ENCODE data around the gene SERPINA9. TPM values are rescaled to one million over a fixed set of nuclear protein-coding genes. Genes with fewer than 3 reads are reported as not detected.
A peak's percentile ranks its signal among the peaks of the same experiment; 100 is the strongest.
"Not testable (repeated sequence)": the region's sequence is repeated elsewhere in the genome, so short reads cannot be mapped to it uniquely, and the experiment has no call there.

SERPINA9 gene
- total RNA-seq, 2 donors from 2014 or later, result not detected

DNA sequence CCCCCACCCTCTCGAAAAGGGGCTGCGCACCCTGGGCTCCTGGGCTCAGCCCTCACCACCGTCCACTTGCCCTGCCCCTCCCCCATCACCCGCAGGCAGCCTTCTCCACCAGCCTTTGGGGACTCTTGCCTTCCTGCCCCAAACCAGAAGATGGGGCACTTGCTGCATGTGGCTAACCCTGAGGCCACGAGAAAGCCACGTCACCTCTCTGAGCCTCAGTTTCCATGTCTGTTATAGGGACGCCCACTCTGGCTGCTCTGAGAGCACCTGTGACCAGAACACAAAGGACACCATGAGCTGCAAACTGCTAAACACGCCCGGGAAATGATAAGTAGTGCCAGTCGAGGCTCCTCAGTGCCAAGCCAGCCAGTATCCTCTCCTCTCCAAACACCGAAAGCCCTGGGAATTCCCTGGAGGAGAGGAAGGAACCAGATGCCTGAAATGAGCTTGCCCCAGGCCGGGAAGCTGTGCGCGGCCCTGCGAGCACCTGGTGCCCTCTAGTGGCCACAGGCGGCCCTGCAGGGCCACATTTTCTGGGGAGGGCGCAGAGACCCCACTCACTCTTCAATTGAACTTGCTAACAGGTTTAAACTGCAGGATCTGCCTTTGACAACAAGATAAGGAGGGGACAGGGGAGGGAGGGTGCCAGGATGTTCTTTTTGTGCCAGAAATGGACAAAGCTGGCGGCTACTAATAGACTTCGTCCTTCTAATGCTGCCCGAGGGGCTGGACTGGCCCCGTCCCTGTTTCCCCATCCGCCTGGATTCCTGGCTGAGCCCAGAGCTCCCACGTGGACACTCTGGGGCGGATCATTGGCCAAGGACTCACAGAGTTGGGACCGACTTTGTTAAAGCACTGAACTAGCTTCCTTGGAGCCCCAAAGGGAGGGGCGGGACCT, 10.2 kb upstream of the SERPINA9 start:
- Histone ChIP-seq H3K27ac (no peak overlapping the region), H3K36me3 (no peaks in the 10 kb centered on the region), H3K4me1 (peaks cover 0 to 11% of the 10 kb centered on the region in 2 donors), H3K4me3 (peak overlapping the region in 1 of 2 donors; percentile 22), H3K27me3 (no peaks in the 10 kb centered on the region), H3K9me3 (no peaks in the 10 kb centered on the region)
- no peak for DNase-seq (ENCODE audit: low spot score)
- TF ChIP-seq, protein P1, sequence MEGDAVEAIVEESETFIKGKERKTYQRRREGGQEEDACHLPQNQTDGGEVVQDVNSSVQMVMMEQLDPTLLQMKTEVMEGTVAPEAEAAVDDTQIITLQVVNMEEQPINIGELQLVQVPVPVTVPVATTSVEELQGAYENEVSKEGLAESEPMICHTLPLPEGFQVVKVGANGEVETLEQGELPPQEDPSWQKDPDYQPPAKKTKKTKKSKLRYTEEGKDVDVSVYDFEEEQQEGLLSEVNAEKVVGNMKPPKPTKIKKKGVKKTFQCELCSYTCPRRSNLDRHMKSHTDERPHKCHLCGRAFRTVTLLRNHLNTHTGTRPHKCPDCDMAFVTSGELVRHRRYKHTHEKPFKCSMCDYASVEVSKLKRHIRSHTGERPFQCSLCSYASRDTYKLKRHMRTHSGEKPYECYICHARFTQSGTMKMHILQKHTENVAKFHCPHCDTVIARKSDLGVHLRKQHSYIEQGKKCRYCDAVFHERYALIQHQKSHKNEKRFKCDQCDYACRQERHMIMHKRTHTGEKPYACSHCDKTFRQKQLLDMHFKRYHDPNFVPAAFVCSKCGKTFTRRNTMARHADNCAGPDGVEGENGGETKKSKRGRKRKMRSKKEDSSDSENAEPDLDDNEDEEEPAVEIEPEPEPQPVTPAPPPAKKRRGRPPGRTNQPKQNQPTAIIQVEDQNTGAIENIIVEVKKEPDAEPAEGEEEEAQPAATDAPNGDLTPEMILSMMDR (IDR thresholded peaks at IDR 0.05), result peak; percentile 94 to 98

DNA sequence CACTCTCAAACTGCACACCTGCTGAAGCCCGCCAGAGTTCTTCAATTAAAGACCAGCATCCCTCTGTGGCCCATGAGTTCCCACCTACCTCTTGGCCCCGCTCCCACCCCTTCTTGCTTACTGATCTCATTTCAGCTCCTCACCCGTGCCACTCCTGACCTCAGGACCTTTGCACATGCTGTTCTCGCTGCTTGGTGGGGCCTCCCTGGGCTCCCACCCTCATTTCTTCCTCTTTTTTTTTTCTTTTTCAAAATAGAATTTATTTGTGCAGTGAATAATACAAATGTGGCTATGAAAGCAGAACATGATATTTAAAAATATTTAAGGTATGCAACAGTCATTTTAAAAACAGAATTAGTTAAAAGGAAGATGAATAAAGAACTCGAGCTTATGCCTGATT, 8.5 kb upstream of the SERPINA9 start:
- no peak overlapping the region for H3K27ac ChIP-seq
- H3K27me3 ChIP-seq, result no peaks in the 10 kb centered on the region
- no peak for DNase-seq (ENCODE audit: low spot score)
- H3K4me3 ChIP-seq, result no peak overlapping the region
- no peaks in the 10 kb centered on the region for H3K36me3 ChIP-seq
- H3K4me1 ChIP-seq, result peaks cover 0 to 11% of the 10 kb centered on the region in 2 donors
- peaks cover 0 to 1% of the 10 kb centered on the region in 2 donors for H3K9me3 ChIP-seq
- TF ChIP-seq, protein P1 (IDR thresholded peaks at IDR 0.05), result no peak

DNA sequence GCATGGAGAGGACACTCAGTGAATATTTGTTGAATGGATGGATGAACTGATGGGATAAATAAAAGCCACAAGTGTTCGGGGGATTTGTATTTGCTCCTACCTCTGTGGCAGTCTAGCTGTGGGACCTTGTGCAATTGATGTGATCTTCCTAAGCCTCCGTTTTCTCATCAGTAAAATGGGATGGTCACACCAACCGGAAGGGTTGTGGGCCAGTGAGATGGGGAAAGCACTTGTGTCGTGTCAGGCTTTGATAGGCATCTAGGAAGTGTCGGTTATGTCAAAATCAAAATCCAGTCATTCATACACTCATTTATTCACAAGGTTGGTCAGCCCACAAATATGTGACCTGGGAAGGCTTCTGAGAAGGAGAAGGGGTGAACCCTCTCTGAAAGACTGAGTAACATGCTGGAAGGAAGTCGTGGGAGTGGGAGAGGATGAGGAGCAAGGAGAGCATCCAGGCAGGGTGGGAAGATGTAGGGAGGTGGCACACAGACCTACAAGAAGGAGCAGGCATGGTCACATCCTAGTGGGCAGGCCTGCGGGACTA, 7.8 kb upstream of the SERPINA9 start:
- no peak for DNase-seq (ENCODE audit: low spot score)
- TF ChIP-seq, protein P1 (IDR thresholded peaks at IDR 0.05), result no peak
- no peak overlapping the region for H3K4me3 ChIP-seq
- peaks cover 0 to 11% of the 10 kb centered on the region in 2 donors for H3K4me1 ChIP-seq
- peaks cover 0 to 8% of the 10 kb centered on the region in 2 donors for H3K9me3 ChIP-seq
- H3K36me3 ChIP-seq, result no peaks in the 10 kb centered on the region
- no peak overlapping the region for H3K27ac ChIP-seq
- no peaks in the 10 kb centered on the region for H3K27me3 ChIP-seq

DNA sequence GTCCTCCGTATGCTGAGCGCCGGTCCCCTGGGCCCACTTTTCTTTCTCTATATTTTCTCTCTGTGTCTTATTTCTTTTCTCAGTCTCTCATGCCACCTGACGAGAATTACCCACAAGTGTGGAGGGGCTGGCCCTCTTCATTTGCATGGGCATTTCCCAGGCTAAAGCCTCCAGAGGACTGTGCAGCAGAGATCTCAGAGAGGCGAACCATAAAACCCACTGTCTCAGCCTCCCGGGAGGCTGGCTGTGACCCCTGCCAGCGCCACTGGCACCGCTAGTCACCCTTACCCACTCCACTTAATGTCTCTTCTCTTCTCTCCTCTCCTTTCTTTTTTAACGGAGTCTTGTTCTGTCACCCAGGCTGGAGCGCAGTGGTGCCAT, 7.1 kb upstream of the SERPINA9 start:
- DNase-seq (ENCODE audit: low spot score), result no peak
- Histone ChIP-seq H3K27me3 (no peaks in the 10 kb centered on the region), H3K9me3 (peaks cover 0 to 15% of the 10 kb centered on the region in 2 donors), H3K36me3 (no peaks in the 10 kb centered on the region), H3K4me3 (no peak overlapping the region), H3K4me1 (peaks cover 0 to 11% of the 10 kb centered on the region in 2 donors), H3K27ac (no peak overlapping the region)
- TF ChIP-seq, protein P1 (IDR thresholded peaks at IDR 0.05), result no peak

DNA sequence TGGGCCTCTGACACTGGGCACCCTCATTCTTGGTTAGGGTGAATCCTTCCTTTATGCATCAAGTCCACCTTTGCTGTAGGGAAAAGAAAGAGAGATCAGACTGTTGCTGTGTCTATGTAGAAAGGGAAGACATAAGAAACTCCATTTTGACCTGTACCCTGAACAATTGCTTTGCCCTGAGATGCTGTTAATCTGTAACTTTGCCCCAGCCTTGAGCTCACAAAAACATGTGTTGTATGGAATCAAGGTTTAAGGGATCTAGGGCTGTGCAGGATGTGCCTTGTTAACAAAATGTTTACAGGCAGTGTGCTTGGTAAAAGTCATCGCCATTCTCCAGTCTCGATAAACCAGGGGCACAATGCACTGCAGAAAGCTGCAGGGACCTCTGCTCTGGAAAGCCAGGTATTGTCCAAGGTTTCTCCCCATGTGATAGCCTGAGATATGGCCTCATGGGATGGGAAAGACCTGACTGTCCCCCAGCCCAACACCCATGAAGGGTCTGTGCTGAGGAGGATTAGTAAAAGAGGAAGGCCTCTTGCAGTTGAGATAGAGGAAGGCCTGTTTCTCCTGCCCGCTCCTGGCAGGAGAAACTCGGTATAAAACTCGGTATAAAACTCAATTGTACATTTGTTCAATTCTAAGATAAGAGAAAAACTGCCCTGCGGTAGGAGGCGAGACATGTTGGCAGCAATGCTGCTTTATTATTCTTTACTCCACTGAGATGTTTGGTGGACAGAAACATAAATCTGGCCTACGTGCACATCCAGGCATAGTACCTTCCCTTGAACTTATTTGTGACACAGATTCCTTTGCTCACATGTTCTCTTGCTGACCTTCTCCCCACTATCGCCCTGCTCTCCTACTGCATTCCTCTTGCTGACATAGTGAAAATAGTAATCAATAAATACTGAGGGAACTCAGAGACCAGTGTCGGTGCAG, 6.4 kb upstream of the SERPINA9 start:
- Histone ChIP-seq H3K9me3 (peaks cover 0 to 18% of the 10 kb centered on the region in 2 donors), H3K4me1 (peaks cover 0 to 11% of the 10 kb centered on the region in 2 donors)
- H3K27me3 ChIP-seq; H3K36me3 ChIP-seq; DNase-seq (ENCODE audit: low spot score); H3K4me3 ChIP-seq; H3K27ac ChIP-seq: not testable (repeated sequence)
